ENCODE results near the gene IFI6. TPM values are rescaled to one million over a fixed set of nuclear protein-coding genes. Genes with fewer than 3 reads are reported as not detected.
"Not testable (repeated sequence)": the region's sequence is repeated elsewhere in the genome, so short reads cannot be mapped to it uniquely, and the experiment has no call there.

The IFI6 gene
- total RNA-seq, 1 experiment from 2014 or later = 19.4 TPM

GRCh38 chr1:27623327-27624212, 48.4 kb downstream of the IFI6 start:
- TF ChIP-seq EZH2 (IDR thresholded peaks at IDR 0.05; ENCODE audit: borderline replicate concordance, low read depth, low read length, poor library complexity, severe bottlenecking) (no peak), CTCF (conservative IDR thresholded peaks at IDR 0.05; ENCODE audit: low read depth, low read length) (no peak)
- no peak overlapping the region for H3K4me3 ChIP-seq (ENCODE audit: low read depth, low read length, poor library complexity, severe bottlenecking)
- CTCF ChIA-PET = no interaction called here
- no peaks in the 10 kb centered on the region for H3K9me3 ChIP-seq (ENCODE audit: low read depth, low read length, poor library complexity, severe bottlenecking)
- H3K27me3 ChIP-seq (replicated peaks; ENCODE audit: insufficient read depth, low read depth, low read length, poor library complexity) = no peaks in the 10 kb centered on the region
- POLR2A ChIA-PET (ENCODE audit: low non-redundant PET) = no interaction called here
- no peaks in the 10 kb centered on the region for H3K4me1 ChIP-seq (ENCODE audit: insufficient read depth, low read length, poor library complexity, severe bottlenecking)
- H3K36me3 ChIP-seq (ENCODE audit: insufficient read depth, low read length, poor library complexity, severe bottlenecking) = no peaks in the 10 kb centered on the region
- no peak overlapping the region for H3K27ac ChIP-seq (ENCODE audit: low read depth, low read length, poor library complexity, severe bottlenecking)
- BruUV-seq (replicated peaks) = no TSS peak
- DNase-seq (ENCODE audit: low spot score) = no peak
- intact Hi-C loops (cut with micrococcal nuclease; ENCODE audit: unreplicated experiment) = no loop called here

- TF ChIP-seq CTCF (conservative IDR thresholded peaks at IDR 0.05; ENCODE audit: low read depth, low read length) (no peak), EZH2 (IDR thresholded peaks at IDR 0.05; ENCODE audit: borderline replicate concordance, low read depth, low read length, poor library complexity, severe bottlenecking) (no peak)
- H3K27ac ChIP-seq (ENCODE audit: low read depth, low read length, poor library complexity, severe bottlenecking) = no peak overlapping the region
- no peaks in the 10 kb centered on the region for H3K27me3 ChIP-seq (replicated peaks; ENCODE audit: insufficient read depth, low read depth, low read length, poor library complexity)
- no peaks in the 10 kb centered on the region for H3K9me3 ChIP-seq (ENCODE audit: low read depth, low read length, poor library complexity, severe bottlenecking)
- no peaks in the 10 kb centered on the region for H3K36me3 ChIP-seq (ENCODE audit: insufficient read depth, low read length, poor library complexity, severe bottlenecking)
- H3K4me1 ChIP-seq (ENCODE audit: insufficient read depth, low read length, poor library complexity, severe bottlenecking) = no peaks in the 10 kb centered on the region
- no peak overlapping the region for H3K4me3 ChIP-seq (ENCODE audit: low read depth, low read length, poor library complexity, severe bottlenecking)
- CTCF ChIA-PET = no interaction called here
- DNase-seq (ENCODE audit: low spot score) = no peak
- intact Hi-C loops (cut with micrococcal nuclease; ENCODE audit: unreplicated experiment) = no loop called here
- no TSS peak for BruUV-seq (replicated peaks)
- POLR2A ChIA-PET (ENCODE audit: low non-redundant PET) = no interaction called here
These were observed 49.2 kb downstream of the IFI6 start for GRCh38 chr1:27622828-27623227.

- DNase-seq (ENCODE audit: low spot score) = no peak
- Histone ChIP-seq H3K27me3 (replicated peaks; ENCODE audit: insufficient read depth, low read depth, low read length, poor library complexity) (no peaks in the 10 kb centered on the region), H3K4me3 (ENCODE audit: low read depth, low read length, poor library complexity, severe bottlenecking) (no peak overlapping the region), H3K36me3 (ENCODE audit: insufficient read depth, low read length, poor library complexity, severe bottlenecking) (no peaks in the 10 kb centered on the region), H3K27ac (ENCODE audit: low read depth, low read length, poor library complexity, severe bottlenecking) (no peak overlapping the region), H3K4me1 (ENCODE audit: insufficient read depth, low read length, poor library complexity, severe bottlenecking) (no peaks in the 10 kb centered on the region), H3K9me3 (ENCODE audit: low read depth, low read length, poor library complexity, severe bottlenecking) (no peaks in the 10 kb centered on the region)
- intact Hi-C loops (cut with micrococcal nuclease; ENCODE audit: unreplicated experiment) = no loop called here
- ChIA-PET CTCF (no interaction called here), POLR2A (ENCODE audit: low non-redundant PET) (no interaction called here)
- TF ChIP-seq CTCF (conservative IDR thresholded peaks at IDR 0.05; ENCODE audit: low read depth, low read length) (no peak), EZH2 (IDR thresholded peaks at IDR 0.05; ENCODE audit: borderline replicate concordance, low read depth, low read length, poor library complexity, severe bottlenecking) (no peak)
- no TSS peak for BruUV-seq (replicated peaks)
These were observed 50.7 kb downstream of the IFI6 start for GRCh38 chr1:27621051-27621920.

- intact Hi-C loops (cut with micrococcal nuclease; ENCODE audit: unreplicated experiment); H3K36me3 ChIP-seq (ENCODE audit: insufficient read depth, low read length, poor library complexity, severe bottlenecking); CTCF ChIA-PET; H3K4me1 ChIP-seq (ENCODE audit: insufficient read depth, low read length, poor library complexity, severe bottlenecking); H3K9me3 ChIP-seq (ENCODE audit: low read depth, low read length, poor library complexity, severe bottlenecking); BruUV-seq (replicated peaks); H3K27ac ChIP-seq (ENCODE audit: low read depth, low read length, poor library complexity, severe bottlenecking); H3K27me3 ChIP-seq (replicated peaks; ENCODE audit: insufficient read depth, low read depth, low read length, poor library complexity); H3K4me3 ChIP-seq (ENCODE audit: low read depth, low read length, poor library complexity, severe bottlenecking); DNase-seq (ENCODE audit: low spot score): not testable (repeated sequence)
- POLR2A ChIA-PET (ENCODE audit: low non-redundant PET) = interaction anchor here (0.5 kb wide), 1 partner anchor 9 kb away, joined by 4 read pairs; no protein-coding TSS in a partner anchor
These were observed 52.1 kb downstream of the IFI6 start for GRCh38 chr1:27619782-27620438.
